ENCODE measurements around the gene KDM2B.

- no peak for TF ChIP-seq CTCF (conservative IDR thresholded peaks at IDR 0.05 in 1 of 2, IDR thresholded peaks at IDR 0.05 in 1 of 2; ENCODE audit: extremely low read depth in 1 of 2, insufficient read depth in 1 of 2, low read depth in 1 of 2, low read length in 2 of 2)
- TF ChIP-seq EZH2 (IDR thresholded peaks at IDR 0.05; ENCODE audit: borderline replicate concordance, low read length): no peak
Measured at GRCh38 chr12:121565076-121565475, 15.7 kb downstream of the KDM2B start.
